IMR-90 (cell line): ENCODE measurements around the gene TRMT11. TPM values are rescaled to one million over a fixed set of nuclear protein-coding genes. Genes with fewer than 3 reads are reported as not detected.

Experiments used
- ATAC-seq: fragments of 200-7000 bp; cut with Tn5 transposase; 2 replicates; pipeline ENCODE4 v1.9.1; 2020; ENCODE audit warnings: low read depth, mild to moderate bottlenecking, moderate library complexity
- BruUV-seq: library from RNA; stranded (reverse); fragments of 400-500 nt; replicated peaks from 2 replicates; lab custom pipeline; 2021; lab: Mats Ljungman, UMichigan
- CTCF ChIA-PET: fragments of 300-600 bp; formaldehyde crosslinking; extraction: SDS; loops from one replicate; lab custom pipeline; 2021; ENCODE audit warnings: antibody characterized with exemption; lab: Yijun Ruan, JAX
- POLR2A ChIA-PET: fragments of 300-600 bp; sonication (Branson Sonifier 250); formaldehyde crosslinking; loops from one replicate; lab custom pipeline; 2022; ENCODE audit warnings: antibody characterized with exemption; ENCODE audit not compliant: unreplicated experiment; lab: Charles Lee
- DNase-seq: peaks from one replicate; pipeline ENCODE4 v3.0.0; 2013
- H2AFZ ChIP-seq: replicated peaks from 2 replicates; pipeline ENCODE3; 2013; ENCODE audit warnings: low read length, mild to moderate bottlenecking; ENCODE audit not compliant: poor library complexity
- H2AK5ac ChIP-seq: 2 replicates; pipeline ENCODE4 v1.6.1; 2013; ENCODE audit warnings: low read depth, low read length, inconsistent platforms
- H2AK9ac ChIP-seq: replicated peaks from 2 replicates; pipeline ENCODE3; 2013; ENCODE audit warnings: mild to moderate bottlenecking, low read depth, low read length, moderate library complexity; ENCODE audit not compliant: poor library complexity
- H2BK120ac ChIP-seq: 2 replicates; pipeline ENCODE4 v1.6.1; 2013; ENCODE audit warnings: low read depth, low read length, inconsistent platforms
- H2BK15ac ChIP-seq: 3 replicates; pipeline ENCODE4 v1.6.1; 2013; ENCODE audit warnings: low read depth, low read length, inconsistent platforms
- H2BK20ac ChIP-seq: 2 replicates; pipeline ENCODE4 v1.6.1; 2013; ENCODE audit warnings: low read depth, mild to moderate bottlenecking, inconsistent platforms, low read length, moderate library complexity
- H2BK5ac ChIP-seq: 2 replicates; pipeline ENCODE4 v1.6.1; 2013; ENCODE audit warnings: mild to moderate bottlenecking, low read depth, low read length, inconsistent platforms; ENCODE audit not compliant: poor library complexity, severe bottlenecking
- H3K14ac ChIP-seq: replicated peaks from 2 replicates; pipeline ENCODE4 v1.6.1; 2013; ENCODE audit warnings: low read depth, low read length, inconsistent platforms
- H3K18ac ChIP-seq: 2 replicates; pipeline ENCODE4 v1.6.1; 2013; ENCODE audit warnings: low read depth, low read length, control low read depth
- H3K23ac ChIP-seq: 2 replicates; pipeline ENCODE4 v1.6.1; 2013; ENCODE audit warnings: low read depth, low read length, inconsistent platforms
- H3K27ac ChIP-seq: 2 replicates; pipeline ENCODE4 v1.5.1; 2013; ENCODE audit warnings: mild to moderate bottlenecking, control low read depth, low read length; ENCODE audit not compliant: insufficient read depth
- H3K27me3 ChIP-seq: 2 replicates; pipeline ENCODE4 v1.6.1; 2013; ENCODE audit warnings: low read length; ENCODE audit not compliant: control insufficient read depth, insufficient read depth
- H3K36me3 ChIP-seq: 2 replicates; pipeline ENCODE4 v1.6.1; 2013; ENCODE audit warnings: low read length, mixed read lengths; ENCODE audit not compliant: control insufficient read depth, insufficient read depth
- H3K4ac ChIP-seq: 2 replicates; pipeline ENCODE4 v1.6.1; 2013; ENCODE audit warnings: low read depth, low read length, inconsistent platforms
- H3K4me1 ChIP-seq: 2 replicates; pipeline ENCODE4 v1.6.1; 2013; ENCODE audit warnings: low read length, mixed read lengths; ENCODE audit not compliant: control insufficient read depth, insufficient read depth
- H3K4me2 ChIP-seq: 2 replicates; pipeline ENCODE4 v1.6.1; 2013; ENCODE audit warnings: low read depth, mild to moderate bottlenecking, control low read depth, low read length, moderate library complexity
- H3K4me3 ChIP-seq: 2 replicates; pipeline ENCODE4 v1.5.1; 2013; ENCODE audit warnings: low read depth, mild to moderate bottlenecking, control low read depth, low read length, moderate library complexity; ENCODE audit not compliant: insufficient read depth
- H3K56ac ChIP-seq: 2 replicates; pipeline ENCODE4 v1.6.1; 2013; ENCODE audit warnings: low read length, inconsistent platforms; ENCODE audit not compliant: insufficient read depth; ENCODE audit errors: extremely low read depth
- H3K79me1 ChIP-seq, 2 experiments: 2 replicates each; pipeline ENCODE4 v1.6.1; 2013; ENCODE audit warnings: low read length in 2 of 2, inconsistent platforms in 1 of 2, low read depth in 1 of 2
- H3K9ac ChIP-seq: 2 replicates; pipeline ENCODE4 v1.6.1; 2013; ENCODE audit warnings: low read depth, low read length, control low read depth
- H3K9me1 ChIP-seq: 2 replicates; pipeline ENCODE4 v1.6.1; 2013; ENCODE audit warnings: low read length, inconsistent platforms; ENCODE audit not compliant: insufficient read depth
- H3K9me3 ChIP-seq: 2 replicates; pipeline ENCODE4 v1.6.1; 2013; ENCODE audit warnings: low read length; ENCODE audit not compliant: control insufficient read depth, insufficient read depth
- H4K20me1 ChIP-seq: 2 replicates; pipeline ENCODE4 v1.6.1; 2013; ENCODE audit warnings: low read length, inconsistent platforms; ENCODE audit not compliant: insufficient read depth
- H4K5ac ChIP-seq: 2 replicates; pipeline ENCODE4 v1.6.1; 2013; ENCODE audit warnings: mild to moderate bottlenecking, low read depth, low read length, control low read depth
- H4K8ac ChIP-seq, 2 experiments: 2 replicates each; pipeline ENCODE4 v1.6.1; 2013; ENCODE audit warnings: low read depth in 2 of 2, low read length in 2 of 2, control low read depth in 1 of 2, inconsistent platforms in 1 of 2
- H4K91ac ChIP-seq: 2 replicates; pipeline ENCODE4 v1.6.1; 2013; ENCODE audit warnings: low read depth, low read length, inconsistent platforms; ENCODE audit not compliant: insufficient read depth
- CEBPB ChIP-seq: IDR thresholded peaks from 2 replicates; pipeline ENCODE4 v1.6.1; 2012; ENCODE audit warnings: low read depth, low read length, improper control_type of control experiment
- FOS ChIP-seq: fragments of 150-350 bp; IDR thresholded peaks from 2 replicates; pipeline ENCODE4 v1.6.1; 2016; ENCODE audit warnings: low read depth, low read length
- MAFK ChIP-seq: IDR thresholded peaks from 2 replicates; pipeline ENCODE4 v1.6.1; 2012; ENCODE audit warnings: low read depth, low read length, improper control_type of control experiment
- MAZ ChIP-seq: IDR thresholded peaks from 2 replicates; pipeline ENCODE4 v1.6.1; 2012; ENCODE audit warnings: low read depth, mild to moderate bottlenecking, low read length, improper control_type of control experiment, moderate library complexity, borderline replicate concordance
- MXI1 ChIP-seq: IDR thresholded peaks from 2 replicates; pipeline ENCODE4 v1.6.1; 2012; ENCODE audit warnings: low read depth, mild to moderate bottlenecking, low read length, moderate library complexity, borderline replicate concordance
- POLR2A ChIP-seq: IDR thresholded peaks from 2 replicates; pipeline ENCODE4 v1.6.1; 2012; ENCODE audit warnings: mild to moderate bottlenecking, low read depth, low read length
- RAD21 ChIP-seq: IDR thresholded peaks from 2 replicates; pipeline ENCODE4 v1.6.1; 2012; ENCODE audit warnings: low read length, improper control_type of control experiment
- RCOR1 ChIP-seq: IDR thresholded peaks from 2 replicates; pipeline ENCODE4 v1.6.1; 2012; ENCODE audit warnings: mild to moderate bottlenecking, low read length, improper control_type of control experiment; ENCODE audit not compliant: insufficient replicate concordance
- RFX5 ChIP-seq: IDR thresholded peaks from 2 replicates; pipeline ENCODE4 v1.8.0; 2012; ENCODE audit warnings: low read depth, mild to moderate bottlenecking, low read length, moderate library complexity
- WGBS, 2 experiments: methylation state at CpG; one replicate each; pipeline versions ENCODE4 v1.1.5 to v1.1.7; 2013; ENCODE audit warnings: missing lambda C conversion rate in 2 of 2; ENCODE audit not compliant: insufficient read length in 1 of 2; ENCODE audit errors: extremely low coverage in 2 of 2; 5-methylcytosine and 5-hydroxymethylcytosine counted together
- dilution Hi-C: fragments of 300-500 bp; cut with HindIII; formaldehyde crosslinking; loops from one replicate; pipeline ENCODE4 v1.14.3; 2018; ENCODE audit warnings: low sequenced_read_pairs; ENCODE audit not compliant: unreplicated experiment
- in situ Hi-C: fragments of 300-500 bp; cut with MboI; formaldehyde crosslinking; loops from 3 replicates; pipeline ENCODE4 v1.14.3; 2019; ENCODE audit warnings: low sequenced_read_pairs, inconsistent platforms, mixed read lengths
- intact Hi-C: fragments of 100-400 bp; cut with micrococcal nuclease; formaldehyde crosslinking; loops from 2 replicates; pipeline ENCODE4 v1.10.0; 2022
- polyA plus RNA-seq, 3 experiments: library from polyadenylated mRNA; depleted of rRNA; stranded (reverse); fragments of >200 nt; gene quantifications; 2 replicates each; pipeline ENCODE4 v1.2.3, GENCODE V29; 2012; ENCODE audit warnings: low replicate concordance in 1 of 3
- total RNA-seq: library from RNA; depleted of rRNA; stranded (reverse); fragments of >200 nt; gene quantifications from 2 replicates; pipeline ENCODE4 v1.2.3, GENCODE V29; 2012
- TF ChIP-seq, protein P1 (sequence below): fragments of 150-350 bp; IDR thresholded peaks from 2 replicates; pipeline ENCODE4 v1.6.1; 2016; ENCODE audit warnings: low read depth, mild to moderate bottlenecking, low read length, moderate library complexity, borderline replicate concordance
- TF ChIP-seq, protein P2 (sequence below): fragments of 150-350 bp; IDR thresholded peaks from 2 replicates; pipeline ENCODE4 v1.6.1; 2017; ENCODE audit warnings: mild to moderate bottlenecking, antibody characterized with exemption, low read length, low read depth
- TF ChIP-seq, protein P3 (sequence below): conservative IDR thresholded peaks from 2 replicates; pipeline ENCODE4 v1.5.1; 2012; ENCODE audit warnings: mild to moderate bottlenecking, low read depth, low read length, improper control_type of control experiment

Gene TRMT11
- total and polyA plus RNA-seq, 2 of the 4 experiments (the other 2 are of a cell fraction): 14.3 to 19.0 TPM

- Histone ChIP-seq H2BK15ac (no peak overlapping the region), H3K18ac (no peak overlapping the region; the same call in 1 of the 2 replicates), H4K20me1 (no peaks in the 10 kb centered on the region), H3K27ac (no peak overlapping the region), H3K4me1 (peaks cover 12% of the 10 kb centered on the region), H2BK120ac (peak overlapping the region; percentile 57; the same call in 1 of the 2 replicates), H3K9me1 (peaks cover 11% of the 10 kb centered on the region; the same call in 1 of the 2 replicates), H3K36me3 (no peaks in the 10 kb centered on the region), H2AFZ (no peak overlapping the region), H4K91ac (peak overlapping the region; percentile 27; the same call in 1 of the 2 replicates), H3K56ac (no peak overlapping the region), H2BK5ac (peak overlapping the region; percentile 53), H3K14ac (no peak overlapping the region), H2AK9ac (no peak overlapping the region), H3K9me3 (no peaks in the 10 kb centered on the region), H4K8ac (no peak overlapping the region; a peak in 1 of 4 replicates), H2AK5ac (peak overlapping the region; percentile 44; the same call in 1 of the 2 replicates), H3K23ac (no peak overlapping the region), H3K4ac (no peak overlapping the region; the same call in 1 of the 2 replicates), H4K5ac (no peak overlapping the region), H3K4me2 (no peak overlapping the region), H3K27me3 (no peaks in the 10 kb centered on the region), H2BK20ac (no peak overlapping the region; the same call in 1 of the 2 replicates), H3K4me3 (no peak overlapping the region), H3K79me1 (peaks cover 11 to 29% of the 10 kb centered on the region in 2 experiments; a peak in 3 of 4 replicates), H3K9ac (no peak overlapping the region)
- POLR2A ChIA-PET: no interaction called here
- no CpG with 5 or more reads among the region's 2 CpGs for WGBS, 2 experiments
- in situ Hi-C loops (no loop called here), dilution Hi-C loops (no loop called here), intact Hi-C loops (no loop called here)
- DNase-seq (peak; percentile 83), ATAC-seq (no peak)
- no TSS peak for BruUV-seq
- CTCF ChIA-PET: no interaction called here
- TF ChIP-seq FOS (no peak), MXI1 (no peak), RCOR1 (no peak), CEBPB (no peak), MAFK (no peak), MAZ (no peak), RAD21 (no peak), POLR2A (no peak), RFX5 (no peak)
- TF ChIP-seq, protein P1, sequence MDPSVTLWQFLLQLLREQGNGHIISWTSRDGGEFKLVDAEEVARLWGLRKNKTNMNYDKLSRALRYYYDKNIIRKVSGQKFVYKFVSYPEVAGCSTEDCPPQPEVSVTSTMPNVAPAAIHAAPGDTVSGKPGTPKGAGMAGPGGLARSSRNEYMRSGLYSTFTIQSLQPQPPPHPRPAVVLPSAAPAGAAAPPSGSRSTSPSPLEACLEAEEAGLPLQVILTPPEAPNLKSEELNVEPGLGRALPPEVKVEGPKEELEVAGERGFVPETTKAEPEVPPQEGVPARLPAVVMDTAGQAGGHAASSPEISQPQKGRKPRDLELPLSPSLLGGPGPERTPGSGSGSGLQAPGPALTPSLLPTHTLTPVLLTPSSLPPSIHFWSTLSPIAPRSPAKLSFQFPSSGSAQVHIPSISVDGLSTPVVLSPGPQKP: no peak
- TF ChIP-seq, protein P2, sequence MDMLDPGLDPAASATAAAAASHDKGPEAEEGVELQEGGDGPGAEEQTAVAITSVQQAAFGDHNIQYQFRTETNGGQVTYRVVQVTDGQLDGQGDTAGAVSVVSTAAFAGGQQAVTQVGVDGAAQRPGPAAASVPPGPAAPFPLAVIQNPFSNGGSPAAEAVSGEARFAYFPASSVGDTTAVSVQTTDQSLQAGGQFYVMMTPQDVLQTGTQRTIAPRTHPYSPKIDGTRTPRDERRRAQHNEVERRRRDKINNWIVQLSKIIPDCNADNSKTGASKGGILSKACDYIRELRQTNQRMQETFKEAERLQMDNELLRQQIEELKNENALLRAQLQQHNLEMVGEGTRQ: no peak
- TF ChIP-seq, protein P3, sequence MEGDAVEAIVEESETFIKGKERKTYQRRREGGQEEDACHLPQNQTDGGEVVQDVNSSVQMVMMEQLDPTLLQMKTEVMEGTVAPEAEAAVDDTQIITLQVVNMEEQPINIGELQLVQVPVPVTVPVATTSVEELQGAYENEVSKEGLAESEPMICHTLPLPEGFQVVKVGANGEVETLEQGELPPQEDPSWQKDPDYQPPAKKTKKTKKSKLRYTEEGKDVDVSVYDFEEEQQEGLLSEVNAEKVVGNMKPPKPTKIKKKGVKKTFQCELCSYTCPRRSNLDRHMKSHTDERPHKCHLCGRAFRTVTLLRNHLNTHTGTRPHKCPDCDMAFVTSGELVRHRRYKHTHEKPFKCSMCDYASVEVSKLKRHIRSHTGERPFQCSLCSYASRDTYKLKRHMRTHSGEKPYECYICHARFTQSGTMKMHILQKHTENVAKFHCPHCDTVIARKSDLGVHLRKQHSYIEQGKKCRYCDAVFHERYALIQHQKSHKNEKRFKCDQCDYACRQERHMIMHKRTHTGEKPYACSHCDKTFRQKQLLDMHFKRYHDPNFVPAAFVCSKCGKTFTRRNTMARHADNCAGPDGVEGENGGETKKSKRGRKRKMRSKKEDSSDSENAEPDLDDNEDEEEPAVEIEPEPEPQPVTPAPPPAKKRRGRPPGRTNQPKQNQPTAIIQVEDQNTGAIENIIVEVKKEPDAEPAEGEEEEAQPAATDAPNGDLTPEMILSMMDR: no peak
These were observed 2.0 kb upstream of the TRMT11 start for GRCh38 chr6:125984311-125984710.
